Mucosa of rectum (tissue), 2 donors: ENCODE data around the gene PGLYRP3.

ENCODE experiments used
- H3K27ac ChIP-seq, 2 donors: one replicate each; pipeline ENCODE4 v1.7.0; 2013; ENCODE audit warnings: inconsistent platforms in 2 of 2, low read depth in 2 of 2, low read length in 2 of 2
- H3K27me3 ChIP-seq, 2 donors: one replicate each; pipeline ENCODE4 v1.7.0; 2013; ENCODE audit warnings: low read length in 2 of 2; ENCODE audit not compliant: control insufficient read depth in 2 of 2, insufficient read depth in 2 of 2
- H3K36me3 ChIP-seq, 2 donors: one replicate each; pipeline ENCODE4 v1.7.0; 2013; ENCODE audit warnings: low read length in 2 of 2; ENCODE audit not compliant: control insufficient read depth in 2 of 2, insufficient read depth in 2 of 2
- H3K4me1 ChIP-seq, 2 donors: one replicate each; pipeline ENCODE4 v1.7.0; 2013; ENCODE audit warnings: low read length in 2 of 2, mild to moderate bottlenecking in 1 of 2; ENCODE audit not compliant: control insufficient read depth in 2 of 2, insufficient read depth in 2 of 2
- H3K4me3 ChIP-seq, 2 donors: one replicate each; pipeline ENCODE4 v1.7.0; 2013; ENCODE audit warnings: low read length in 2 of 2
- H3K9ac ChIP-seq, 2 donors: one replicate each; pipeline ENCODE4 v1.7.0; 2013; ENCODE audit warnings: low read length in 2 of 2, low read depth in 1 of 2, mild to moderate bottlenecking in 1 of 2
- H3K9me3 ChIP-seq, 2 donors: one replicate each; pipeline ENCODE4 v1.7.0; 2013; ENCODE audit warnings: low read length in 2 of 2; ENCODE audit not compliant: control insufficient read depth in 2 of 2
- donor health status: healthy.
- donor health status: Normal muscosa, but diverticular disease.

Gene PGLYRP3

GRCh38 chr1:153356392-153357075 is 43.8 kb upstream of the PGLYRP3 start:
- H3K27me3 ChIP-seq = peaks cover 0 to 3% of the 10 kb centered on the region in 2 donors
- no peak overlapping the region for H3K4me3 ChIP-seq
- H3K4me1 ChIP-seq = peaks cover 0 to 8% of the 10 kb centered on the region in 2 donors
- no peak overlapping the region for H3K9ac ChIP-seq
- no peaks in the 10 kb centered on the region for H3K36me3 ChIP-seq
- no peak overlapping the region for H3K27ac ChIP-seq
- no peaks in the 10 kb centered on the region for H3K9me3 ChIP-seq

GRCh38 chr1:153355445-153356071 is 42.8 kb upstream of the PGLYRP3 start:
- H3K27ac ChIP-seq = no peak overlapping the region
- no peaks in the 10 kb centered on the region for H3K9me3 ChIP-seq
- H3K27me3 ChIP-seq = peaks cover 0 to 3% of the 10 kb centered on the region in 2 donors
- peaks cover 0 to 8% of the 10 kb centered on the region in 2 donors for H3K4me1 ChIP-seq
- no peak overlapping the region for H3K9ac ChIP-seq
- H3K36me3 ChIP-seq = no peaks in the 10 kb centered on the region
- no peak overlapping the region for H3K4me3 ChIP-seq

GRCh38 chr1:153354515-153355193 is 41.9 kb upstream of the PGLYRP3 start:
- Histone ChIP-seq H3K36me3 (no peaks in the 10 kb centered on the region), H3K27me3 (peaks cover 0 to 3% of the 10 kb centered on the region in 2 donors), H3K4me3 (no peak overlapping the region), H3K4me1 (peaks cover 0 to 2% of the 10 kb centered on the region in 2 donors), H3K27ac (no peak overlapping the region), H3K9me3 (no peaks in the 10 kb centered on the region), H3K9ac (no peak overlapping the region)

GRCh38 chr1:153353226-153353947 is 40.6 kb upstream of the PGLYRP3 start:
- Histone ChIP-seq H3K27me3 (peaks cover 0 to 3% of the 10 kb centered on the region in 2 donors), H3K27ac (no peak overlapping the region), H3K36me3 (no peaks in the 10 kb centered on the region), H3K4me1 (peaks cover 0 to 2% of the 10 kb centered on the region in 2 donors), H3K9me3 (no peaks in the 10 kb centered on the region), H3K9ac (no peak overlapping the region), H3K4me3 (no peak overlapping the region)

- no peak overlapping the region for H3K9ac ChIP-seq
- H3K27ac ChIP-seq = no peak overlapping the region
- no peaks in the 10 kb centered on the region for H3K9me3 ChIP-seq
- no peaks in the 10 kb centered on the region for H3K36me3 ChIP-seq
- no peaks in the 10 kb centered on the region for H3K4me1 ChIP-seq
- H3K4me3 ChIP-seq = no peak overlapping the region
- peaks cover 0 to 3% of the 10 kb centered on the region in 2 donors for H3K27me3 ChIP-seq
Observed at GRCh38 chr1:153352523-153352922, 39.8 kb upstream of the PGLYRP3 start.

- no peak overlapping the region for H3K27ac ChIP-seq
- H3K36me3 ChIP-seq = no peaks in the 10 kb centered on the region
- H3K4me3 ChIP-seq = no peak overlapping the region
- no peaks in the 10 kb centered on the region for H3K4me1 ChIP-seq
- H3K9ac ChIP-seq = no peak overlapping the region
- H3K27me3 ChIP-seq = peaks cover 0 to 3% of the 10 kb centered on the region in 2 donors
- H3K9me3 ChIP-seq = no peaks in the 10 kb centered on the region
Observed at GRCh38 chr1:153350321-153350957, 37.7 kb upstream of the PGLYRP3 start.

GRCh38 chr1:153349363-153350320 is 36.9 kb upstream of the PGLYRP3 start:
- H3K4me1 ChIP-seq = no peaks in the 10 kb centered on the region
- peaks cover 0 to 3% of the 10 kb centered on the region in 2 donors for H3K27me3 ChIP-seq
- H3K9ac ChIP-seq = no peak overlapping the region
- no peaks in the 10 kb centered on the region for H3K36me3 ChIP-seq
- H3K27ac ChIP-seq = no peak overlapping the region
- H3K9me3 ChIP-seq = no peaks in the 10 kb centered on the region
- no peak overlapping the region for H3K4me3 ChIP-seq

- H3K27ac ChIP-seq = no peak within 1 kb of the TSS
- H3K9me3 ChIP-seq = no peaks in the 10 kb centered on the region
- no peaks in the 10 kb centered on the region for H3K27me3 ChIP-seq
Observed at GRCh38 chr1:153348511-153349362, 36.0 kb upstream of the PGLYRP3 start, which contains the start of gene PGLYRP4. PGLYRP4 (minus strand) TSS chr1:153348841; CDS start chr1:153347932, 909 bp downstream.

More at GRCh38 chr1:153348511-153349362, 36.0 kb upstream of the PGLYRP3 start, which contains the start of gene PGLYRP4:
- no peaks in the 10 kb centered on the region for H3K4me1 ChIP-seq
- no peaks in the 10 kb centered on the region for H3K36me3 ChIP-seq
- no peak within 1 kb of the TSS for H3K4me3 ChIP-seq
- H3K9ac ChIP-seq = no peak within 1 kb of the TSS
